GM19043 (cell line): Measurements from ENCODE around the gene ACOT7.

Experiments
- ATAC-seq: cut with Tn5 transposase; IDR thresholded peaks from one replicate; pipeline ENCODE4 v1.9.1; 2021; ENCODE audit warnings: low read depth; ENCODE audit not compliant: unreplicated experiment

ACOT7 gene

DNA sequence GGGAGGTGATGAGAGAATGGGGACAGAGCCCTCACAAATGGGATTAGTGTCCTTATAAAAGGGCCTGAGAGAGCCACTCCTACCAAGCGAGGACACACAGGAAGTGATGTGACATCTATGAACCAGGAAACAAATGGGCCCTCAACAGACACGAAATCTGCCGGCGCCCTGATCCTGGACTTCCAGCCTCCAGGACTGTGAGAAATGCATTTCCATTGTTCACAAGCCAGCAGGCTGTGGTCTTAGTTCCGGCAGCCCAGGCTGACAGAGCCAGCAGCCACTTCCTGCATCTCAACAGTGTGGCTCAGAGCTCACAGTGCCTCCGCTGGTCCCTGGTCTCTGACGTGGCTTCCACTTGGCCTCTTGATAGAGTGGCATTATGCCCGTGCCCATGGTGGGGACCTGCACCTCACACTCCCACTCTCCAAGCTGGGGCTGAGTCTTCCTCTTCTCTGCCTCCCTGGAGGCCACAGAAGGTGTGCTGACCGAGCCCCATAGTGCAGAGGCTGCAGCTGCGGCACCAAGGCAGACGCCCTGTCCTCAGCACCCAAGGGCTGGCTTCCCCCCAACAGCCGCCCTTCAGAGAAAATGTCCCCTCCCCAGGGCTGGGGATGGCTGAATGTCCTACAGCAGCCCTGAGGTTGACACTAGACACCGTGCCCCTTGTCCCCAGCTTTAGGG is 44.9 kb downstream of the ACOT7 start:
- no peak for ATAC-seq

DNA sequence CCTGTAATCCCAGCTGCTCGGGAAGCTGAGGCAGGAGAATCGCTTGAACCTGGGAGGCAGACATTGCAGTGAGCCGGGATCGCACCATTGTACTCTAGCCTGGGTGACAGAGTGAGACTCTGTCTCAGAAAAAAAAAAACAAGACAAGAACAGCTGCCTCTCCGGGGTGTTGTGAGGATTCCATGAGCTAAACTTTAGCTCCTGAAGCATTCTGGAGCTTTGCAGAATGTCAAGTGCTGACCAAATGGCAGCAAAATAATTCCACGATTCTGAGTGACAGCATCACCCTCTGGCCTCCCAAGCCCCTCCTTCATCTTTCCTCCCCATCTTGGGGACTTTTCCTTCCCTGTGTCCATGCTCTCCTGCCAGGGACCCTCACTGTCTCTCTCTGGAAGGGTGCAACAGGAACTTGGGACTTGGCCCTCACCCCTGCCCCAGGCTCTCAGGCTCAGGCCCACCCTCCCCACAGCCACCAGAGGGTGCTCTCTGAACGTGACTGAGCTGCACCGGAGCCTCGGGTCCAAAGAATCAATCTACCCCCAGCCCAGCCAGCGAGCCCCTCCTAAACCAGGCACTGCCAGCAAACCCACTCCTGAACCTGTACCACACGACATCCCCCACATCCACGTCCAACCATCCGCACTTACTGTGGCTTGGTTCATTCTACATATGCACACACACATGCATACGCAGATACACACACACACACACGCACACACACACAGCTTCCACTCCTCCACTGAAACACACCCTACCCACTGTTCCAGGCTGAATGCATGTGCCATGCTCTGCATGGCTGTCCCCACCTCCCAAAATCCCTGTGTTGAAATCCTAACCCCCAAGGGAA is 45.7 kb downstream of the ACOT7 start:
- no peak for ATAC-seq

DNA sequence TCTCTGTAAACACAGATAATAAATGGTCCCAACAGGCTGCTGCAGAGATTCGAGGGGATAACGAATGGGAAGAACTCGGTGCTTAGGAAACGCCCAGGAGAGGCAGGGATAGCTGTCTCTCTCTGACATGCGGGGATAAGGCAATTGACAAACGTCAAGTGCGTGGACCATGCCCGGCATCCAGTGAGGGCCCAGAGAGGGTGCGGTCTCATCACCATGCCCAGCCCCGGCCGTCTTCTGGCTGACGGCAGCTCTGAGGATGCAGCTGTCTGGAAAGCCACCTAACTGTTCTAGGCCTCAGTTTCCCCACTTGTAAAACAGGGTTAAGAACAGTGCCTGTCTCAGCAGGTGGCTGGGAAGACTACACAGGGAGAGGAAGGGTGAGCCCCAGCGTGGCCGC is 48.1 kb downstream of the ACOT7 start:
- ATAC-seq = no peak

DNA sequence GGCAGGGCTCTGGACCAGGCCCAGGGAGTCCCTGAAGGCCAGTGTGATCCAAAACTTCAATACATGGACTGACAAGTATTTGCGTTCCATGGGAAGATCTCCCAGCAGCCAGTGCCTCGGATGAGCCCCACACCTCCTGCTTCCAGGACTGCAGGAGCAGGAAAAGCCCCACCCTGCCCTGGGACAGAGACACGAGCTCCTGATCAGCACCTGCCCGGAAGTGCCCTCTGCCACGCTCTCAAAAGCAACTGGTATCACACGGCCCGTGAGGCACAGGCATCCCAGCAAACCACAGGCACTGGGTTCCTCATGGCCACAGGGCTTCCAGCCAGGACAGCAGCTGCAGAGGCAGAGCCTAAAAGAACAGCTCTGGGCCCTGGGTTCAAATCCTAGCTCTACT is 48.6 kb downstream of the ACOT7 start:
- ATAC-seq = no peak

DNA sequence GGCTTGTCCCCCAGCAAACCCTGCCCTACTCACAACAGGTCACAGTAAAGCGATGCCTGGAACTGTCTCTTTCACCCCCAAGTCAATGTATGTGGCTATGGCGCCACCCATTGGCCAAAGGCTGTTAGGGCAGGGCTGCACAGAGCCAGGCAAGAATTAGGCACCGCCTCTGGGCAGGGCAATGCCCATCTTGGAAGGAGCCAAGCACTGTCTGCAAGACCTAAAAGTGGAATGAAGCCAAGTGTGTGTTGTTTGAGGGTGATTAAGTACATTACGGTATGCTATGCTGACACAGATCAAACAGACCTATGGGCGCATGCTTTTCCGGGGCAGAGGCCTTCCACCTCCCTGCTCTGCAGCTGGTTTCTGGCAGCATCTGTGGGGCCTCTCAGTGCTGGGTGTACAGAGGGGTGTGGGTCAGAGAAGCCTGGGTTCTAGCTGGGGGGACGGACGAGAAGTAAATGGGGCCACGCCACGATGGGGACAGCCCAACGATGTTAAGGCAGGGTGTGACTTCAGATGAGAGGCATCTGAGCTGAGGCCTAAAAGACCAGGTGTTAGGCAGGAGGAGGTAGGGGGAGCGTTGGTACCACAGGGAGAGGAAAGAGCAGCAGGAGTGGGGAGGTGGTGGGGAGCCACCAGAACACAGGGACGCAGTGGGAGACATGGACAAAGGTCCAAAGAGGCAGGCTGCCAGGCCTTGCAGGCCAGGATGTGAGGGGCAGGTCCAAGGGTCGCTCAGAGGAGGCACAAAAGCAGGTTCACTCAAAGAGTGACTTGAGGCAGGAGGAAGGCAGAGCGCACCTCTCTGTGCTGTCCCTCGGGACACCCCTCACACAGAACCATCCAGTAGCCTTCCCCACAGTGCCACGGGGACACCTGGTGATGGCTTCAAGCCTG is 49.8 kb downstream of the ACOT7 start:
- ATAC-seq = no peak

DNA sequence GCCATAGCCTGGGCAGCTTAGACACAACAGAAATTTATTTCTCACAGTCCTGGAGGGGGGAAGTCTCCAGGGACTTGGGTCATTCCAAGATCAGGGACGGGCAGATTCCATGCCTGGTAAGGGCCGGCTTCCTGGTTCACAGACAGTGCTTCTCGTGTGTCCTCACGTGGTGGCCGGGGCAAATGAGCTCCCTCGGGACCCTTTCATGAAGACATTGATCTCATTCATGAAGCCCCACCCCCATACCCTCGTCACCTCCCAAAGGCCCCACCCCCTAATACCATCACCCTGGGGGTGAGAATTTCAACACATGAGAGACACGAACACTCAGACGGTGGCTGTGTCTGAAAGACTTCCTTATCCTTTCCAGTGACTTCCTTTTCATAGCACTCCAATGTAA is 51.5 kb downstream of the ACOT7 start:
- no peak for ATAC-seq

DNA sequence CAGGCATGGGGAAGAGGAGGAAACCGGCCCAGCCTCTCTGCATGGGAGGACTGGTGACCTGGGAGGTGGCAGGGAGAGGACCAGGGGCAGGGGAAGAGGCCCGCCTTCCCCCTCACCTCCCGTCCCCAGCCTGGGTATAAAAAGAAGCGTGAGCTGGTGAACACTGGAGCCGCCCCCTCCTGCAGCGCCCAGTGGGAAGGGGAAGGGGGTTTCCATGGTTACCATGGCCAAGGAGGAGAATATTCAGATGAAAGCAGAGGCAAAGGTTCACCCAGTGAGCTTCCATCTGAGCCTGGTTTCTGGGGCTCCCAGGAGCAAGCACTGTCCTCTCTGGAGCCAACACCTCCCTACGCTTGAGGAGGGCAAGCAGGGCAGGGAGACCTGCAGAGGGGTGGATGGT is 54.9 kb downstream of the ACOT7 start:
- ATAC-seq = no peak

DNA sequence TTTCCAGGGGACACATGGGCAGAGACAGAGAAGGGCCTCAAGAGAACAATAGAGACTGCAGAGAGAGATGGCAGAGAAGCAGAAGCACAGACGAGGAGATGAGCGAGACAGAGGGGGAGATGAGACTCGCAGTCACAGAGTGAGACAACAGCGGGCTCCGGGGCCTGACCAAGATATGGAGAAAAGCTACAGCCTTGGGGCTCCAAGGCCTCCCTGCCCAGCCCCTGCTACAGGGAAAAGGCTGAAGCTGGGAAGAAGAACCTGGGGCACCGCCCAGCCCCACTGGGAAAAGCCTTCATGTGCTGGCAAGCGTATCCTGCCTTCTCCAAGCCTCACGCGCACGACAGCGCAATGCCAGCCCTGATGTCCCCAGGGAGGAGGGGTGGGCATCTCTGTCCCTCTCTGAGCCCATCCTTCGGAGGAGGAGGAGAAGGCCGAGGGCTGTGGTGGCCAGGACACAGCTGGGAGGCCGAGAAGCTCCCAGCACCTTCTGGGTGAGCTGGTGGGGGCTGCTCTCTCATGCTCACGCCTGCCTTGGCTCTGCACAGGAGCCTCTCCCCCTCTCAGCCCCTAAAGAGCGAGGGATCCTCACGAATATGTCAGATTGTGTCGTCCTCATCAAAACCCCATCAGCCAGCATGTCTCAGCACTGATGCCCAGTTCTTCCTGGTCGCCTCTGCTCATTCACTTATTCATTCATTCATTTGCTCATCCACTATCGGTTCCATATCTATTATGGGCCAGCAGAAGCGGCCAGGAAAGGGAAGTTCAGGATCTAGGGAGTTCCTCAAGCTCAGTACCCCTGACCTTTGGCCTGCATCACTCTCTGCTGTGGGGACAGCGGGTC is 56.6 kb downstream of the ACOT7 start:
- no peak for ATAC-seq

DNA sequence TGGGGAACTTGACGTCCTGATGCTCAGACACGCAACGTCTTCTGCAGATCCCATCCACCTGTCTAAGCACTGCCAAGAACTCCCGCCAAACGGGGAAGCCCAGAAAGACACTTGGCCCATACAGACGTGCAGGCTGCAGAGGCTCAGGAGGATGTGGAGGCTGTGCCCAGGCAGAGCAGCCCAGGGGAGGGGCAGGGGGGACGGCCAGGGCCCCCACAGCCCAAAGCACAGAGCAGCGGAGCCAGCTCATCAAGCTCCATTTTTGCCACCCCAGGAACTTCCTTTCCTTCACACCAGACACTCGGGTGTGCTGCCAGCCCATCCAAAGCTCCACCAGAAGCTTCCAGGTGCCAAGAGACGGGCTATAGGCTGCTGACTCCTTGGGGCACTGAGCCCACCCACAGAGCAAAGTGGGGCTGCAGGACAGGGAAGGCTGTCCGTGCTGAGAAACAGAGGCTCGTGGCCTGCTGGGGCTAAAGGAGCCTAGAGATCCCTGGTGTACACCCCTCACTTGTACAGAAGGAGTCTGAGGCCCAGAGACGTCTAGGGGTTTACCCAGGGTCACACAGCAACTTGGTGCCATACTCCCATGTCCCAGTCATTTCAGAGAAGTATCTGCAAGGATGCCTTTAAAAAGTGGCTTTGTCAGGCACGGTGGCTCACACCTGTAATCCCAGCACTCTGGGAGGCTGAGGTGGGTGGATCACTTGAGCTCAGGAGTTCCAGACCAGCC is 59.1 kb downstream of the ACOT7 start:
- ATAC-seq = no peak

DNA sequence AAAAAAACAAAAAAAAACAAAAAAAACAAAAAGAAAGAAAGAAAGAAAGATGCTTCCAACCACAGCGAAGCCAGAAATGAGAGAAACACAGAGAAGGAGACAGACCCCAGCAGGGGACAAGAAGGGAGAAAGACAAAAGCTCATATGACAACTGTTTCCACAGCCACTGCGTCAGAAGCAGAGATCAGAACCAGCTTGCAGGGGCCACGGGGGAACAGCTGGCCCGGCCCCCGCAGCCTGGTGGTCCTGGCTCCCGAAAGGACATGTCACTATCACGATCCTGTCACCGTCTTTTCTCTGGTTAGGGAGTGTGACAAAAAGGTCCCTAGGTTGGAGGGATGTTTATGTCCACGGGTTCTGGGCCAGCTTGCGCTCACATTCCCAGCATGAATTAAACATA is 60.7 kb downstream of the ACOT7 start:
- ATAC-seq = no peak

DNA sequence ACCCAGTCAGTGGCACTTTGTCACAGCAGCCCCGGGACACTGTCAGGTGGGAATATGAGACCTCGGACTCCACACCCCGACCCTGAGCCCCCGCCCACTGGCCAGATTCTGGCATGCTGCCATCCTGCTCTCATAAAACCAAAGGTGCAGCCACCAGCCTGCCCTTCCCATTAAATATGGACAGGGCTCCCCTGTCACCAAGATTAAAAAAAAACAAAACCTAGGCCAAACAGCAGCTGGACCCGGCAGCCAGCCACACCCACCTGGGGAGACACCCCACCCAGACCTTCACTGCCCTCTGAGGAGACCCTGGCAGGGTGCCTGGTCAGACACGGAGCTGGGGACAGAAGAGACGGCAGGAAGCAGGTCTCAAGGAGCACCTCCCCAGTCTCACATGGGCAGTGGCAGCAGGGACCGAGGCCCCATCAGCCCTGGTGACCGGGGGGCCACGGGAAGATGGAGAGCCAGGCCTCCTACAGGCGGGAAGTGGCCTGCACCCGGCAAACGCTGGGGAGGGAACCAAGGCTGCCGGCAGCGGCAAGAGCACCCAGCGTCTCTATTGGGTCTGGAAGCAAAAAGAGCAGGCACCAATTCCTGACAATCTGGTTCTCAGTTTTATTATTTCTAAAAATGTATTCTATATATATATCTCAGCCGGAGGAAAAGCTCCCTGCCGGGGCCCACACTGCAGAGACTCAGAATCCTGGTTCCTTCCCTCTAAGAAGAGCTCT is 61.9 kb downstream of the ACOT7 start:
- ATAC-seq = no peak

DNA sequence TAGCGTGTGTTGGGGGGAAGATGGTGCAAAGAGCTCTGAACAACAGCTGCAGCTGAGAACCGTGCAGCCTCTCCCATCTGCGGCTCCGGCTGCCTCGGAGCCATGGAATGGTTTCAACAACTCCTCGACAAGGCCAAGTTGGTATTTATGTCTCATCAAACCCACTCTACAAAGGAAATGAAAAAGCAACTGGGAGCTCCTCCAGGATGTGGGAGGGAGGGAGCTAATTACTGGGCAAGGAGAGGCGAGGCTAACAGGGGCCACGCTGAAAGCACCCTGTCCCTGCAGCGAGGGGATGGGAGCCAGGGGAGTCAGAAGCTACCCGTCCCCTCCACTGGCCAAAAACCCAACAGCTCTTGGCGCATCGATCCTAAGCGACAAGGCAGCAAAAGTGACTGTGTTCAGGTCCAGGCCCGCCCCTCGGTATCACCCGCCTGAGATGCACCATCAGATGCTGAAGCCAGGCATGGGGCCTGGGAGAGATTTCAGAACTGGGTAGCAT is 63.1 kb downstream of the ACOT7 start:
- ATAC-seq = no peak

DNA sequence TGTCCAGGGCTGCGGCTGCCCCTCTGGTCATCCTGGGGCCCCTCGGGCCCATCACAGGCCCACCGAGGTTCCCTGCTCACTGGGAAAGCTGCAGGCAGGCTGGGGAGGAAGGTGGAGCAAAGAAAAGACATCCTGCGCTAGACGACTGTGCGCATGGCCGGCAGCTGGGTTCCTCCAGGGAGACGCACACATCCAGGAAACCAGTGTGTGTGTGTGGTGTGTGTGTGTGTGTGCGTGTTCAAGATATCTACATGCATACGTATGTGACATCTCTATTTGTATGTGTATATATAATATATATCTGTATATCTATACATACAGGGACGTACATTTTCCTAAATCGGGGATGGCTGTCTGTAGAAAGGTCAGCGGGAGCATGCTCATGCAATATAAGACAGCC is 63.7 kb downstream of the ACOT7 start:
- ATAC-seq = no peak

DNA sequence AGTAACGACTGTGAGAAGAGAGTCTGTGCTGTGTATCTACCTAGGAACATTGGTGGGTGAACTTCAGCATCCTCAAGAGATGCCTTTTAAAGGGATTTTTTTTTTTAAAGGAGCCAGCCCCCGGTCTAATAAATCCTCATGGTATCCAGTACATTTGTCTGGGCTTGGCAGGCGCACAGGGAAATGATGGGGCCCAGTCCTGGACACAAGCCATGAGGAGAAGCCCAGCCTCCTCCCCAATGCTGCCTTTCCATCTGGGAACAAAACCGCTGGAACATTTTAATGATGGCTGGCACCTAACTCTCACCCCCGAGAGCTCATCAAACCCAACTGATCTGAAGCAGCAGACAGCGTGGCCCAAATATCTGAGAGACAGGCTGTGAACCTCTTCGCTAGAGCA is 64.2 kb downstream of the ACOT7 start:
- ATAC-seq = no peak

DNA sequence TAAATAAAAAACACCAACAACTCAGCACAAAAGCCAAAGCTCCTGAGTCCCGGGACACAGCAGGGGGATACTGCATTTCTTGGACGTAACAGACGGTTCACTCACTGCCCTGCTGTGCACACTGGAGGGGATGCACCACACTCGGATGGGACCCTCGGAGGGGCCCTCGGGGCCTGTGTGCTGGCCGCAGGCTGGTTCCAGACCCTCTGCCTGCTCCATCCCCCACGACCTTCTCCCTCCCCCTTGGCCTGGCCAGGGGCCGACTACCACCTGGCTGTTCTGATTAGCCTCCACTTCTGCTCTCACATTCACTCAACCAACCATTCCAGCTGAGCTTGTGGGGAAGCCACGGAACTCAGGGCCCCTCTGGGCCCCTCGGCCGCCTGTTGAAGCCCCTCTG is 64.9 kb downstream of the ACOT7 start:
- ATAC-seq = no peak

DNA sequence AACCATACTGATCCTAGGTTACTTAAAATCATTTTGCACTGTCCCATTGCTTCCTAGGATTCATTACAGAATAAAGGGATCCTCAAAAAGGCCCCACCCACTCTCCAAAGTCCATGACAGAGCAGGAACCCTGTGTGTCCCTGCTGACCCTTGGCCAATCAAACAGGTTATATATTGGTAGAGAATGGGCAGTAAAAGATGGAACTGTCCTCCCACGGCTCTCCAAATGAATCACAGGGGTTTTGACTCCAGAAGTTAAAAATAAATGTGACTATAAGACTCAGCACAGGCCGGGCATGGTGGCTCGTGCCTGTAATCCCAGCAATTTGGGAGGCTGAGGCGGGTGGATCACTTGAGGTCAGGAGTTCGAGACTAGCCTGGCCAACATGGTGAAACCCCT is 65.5 kb downstream of the ACOT7 start:
- no peak for ATAC-seq

DNA sequence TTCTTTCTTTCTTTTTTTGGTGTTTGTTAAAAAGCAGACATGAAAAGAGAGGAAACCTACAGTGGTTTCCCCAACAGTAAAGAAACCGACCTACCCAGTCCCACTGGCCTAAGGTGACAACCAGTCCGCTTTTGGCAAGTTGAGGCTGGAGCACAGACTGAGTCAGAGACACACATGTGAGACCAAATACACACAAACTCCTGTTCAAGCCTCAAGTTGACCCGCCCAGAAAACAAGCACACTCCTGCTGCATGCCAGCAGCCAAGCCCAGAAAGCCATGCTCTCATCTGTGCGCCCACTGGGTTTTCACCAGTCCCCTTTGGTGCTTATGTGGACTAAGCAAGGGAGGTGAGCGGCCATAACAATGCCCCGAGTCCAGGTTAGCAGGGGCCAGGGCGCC is 68.1 kb downstream of the ACOT7 start:
- ATAC-seq = no peak

DNA sequence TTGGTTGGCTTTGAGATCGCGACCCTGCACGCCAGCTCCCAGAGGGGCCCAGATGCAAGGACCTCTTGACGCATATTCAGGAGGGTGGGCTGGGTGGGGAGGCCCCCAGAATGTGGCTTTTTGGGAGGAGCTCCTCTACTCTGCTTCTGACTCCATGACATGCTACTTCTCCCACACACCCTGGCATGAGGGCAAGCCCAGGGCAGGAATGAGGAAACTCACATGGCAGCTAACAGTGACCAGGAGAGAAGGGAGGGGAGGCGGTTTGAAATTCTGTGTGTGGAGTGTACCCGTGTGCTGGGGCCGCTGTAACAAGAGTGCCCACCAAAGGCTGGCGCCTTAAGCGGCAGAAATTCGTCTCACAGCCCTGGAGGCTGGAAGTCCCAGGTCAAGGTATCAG is 71.4 kb downstream of the ACOT7 start:
- no peak for ATAC-seq

DNA sequence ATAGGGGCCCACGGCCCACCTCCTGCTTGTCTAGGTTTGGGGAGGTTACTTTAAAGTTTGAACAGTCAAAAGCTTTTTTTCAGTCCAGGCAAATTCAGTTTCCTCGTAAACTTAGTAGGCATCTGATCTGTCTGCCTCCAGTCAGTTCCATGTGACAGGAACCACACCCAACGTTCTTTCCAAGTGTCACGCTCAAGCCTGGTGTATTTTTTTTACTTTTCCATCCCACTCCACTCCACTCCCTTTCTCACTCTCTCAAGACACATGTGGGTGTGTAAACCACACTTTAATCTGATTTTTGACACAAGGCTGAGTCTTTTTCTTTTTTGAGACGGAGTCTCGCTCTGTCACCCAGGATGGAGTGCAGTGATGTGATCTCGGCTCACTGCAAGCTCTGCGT is 72.4 kb downstream of the ACOT7 start:
- ATAC-seq = no peak
